NCI-H524 (cell line): Measurements from ENCODE around the gene BCAS3.

Experiments
- DNase-seq, 2 experiments: peaks; one replicate each; lab custom pipeline; 2025; lab: John Stamatoyannopoulos, UW

BCAS3 gene

GRCh38 chr17:61157246-61157886, 479.7 kb downstream of the BCAS3 start:
- DNase-seq, result peak in 1 of 2 experiments; percentile 64

- no peak for DNase-seq
Observed at GRCh38 chr17:61158376-61158775, 480.7 kb downstream of the BCAS3 start.

- no peak for DNase-seq
Observed at GRCh38 chr17:61159221-61159814, 481.7 kb downstream of the BCAS3 start.

GRCh38 chr17:61160204-61160603, 482.6 kb downstream of the BCAS3 start:
- DNase-seq, result no peak

GRCh38 chr17:61160789-61161445, 483.3 kb downstream of the BCAS3 start:
- DNase-seq, result no peak

GRCh38 chr17:61161615-61162134, 484.0 kb downstream of the BCAS3 start:
- DNase-seq, result no peak

- DNase-seq, result no peak
Observed at GRCh38 chr17:61164517-61164916, 486.9 kb downstream of the BCAS3 start.

GRCh38 chr17:61167075-61167474, 489.4 kb downstream of the BCAS3 start:
- DNase-seq, result no peak

- DNase-seq, result no peak
Observed at GRCh38 chr17:61168506-61168905, 490.9 kb downstream of the BCAS3 start.

- no peak for DNase-seq
Observed at GRCh38 chr17:61174310-61174709, 496.7 kb downstream of the BCAS3 start.

- DNase-seq, result no peak
Observed at GRCh38 chr17:61175298-61176142, 497.9 kb downstream of the BCAS3 start.

- DNase-seq, result no peak
Observed at GRCh38 chr17:61177351-61177750, 499.7 kb downstream of the BCAS3 start.

- DNase-seq, result no peak
Observed at GRCh38 chr17:61178284-61178683, 500.6 kb downstream of the BCAS3 start.

GRCh38 chr17:61179380-61179806, 501.7 kb downstream of the BCAS3 start:
- DNase-seq, result peak; percentile 90 to 93

- no peak for DNase-seq
Observed at GRCh38 chr17:61183793-61184192, 506.1 kb downstream of the BCAS3 start.

GRCh38 chr17:61185385-61185784, 507.7 kb downstream of the BCAS3 start:
- no peak for DNase-seq

GRCh38 chr17:61187038-61187437, 509.4 kb downstream of the BCAS3 start:
- no peak for DNase-seq

- no peak for DNase-seq
Observed at GRCh38 chr17:61188081-61188480, 510.4 kb downstream of the BCAS3 start.

GRCh38 chr17:61189968-61190367, 512.3 kb downstream of the BCAS3 start:
- DNase-seq, result no peak

- DNase-seq, result no peak
Observed at GRCh38 chr17:61196302-61196704, 518.7 kb downstream of the BCAS3 start.

- DNase-seq, result no peak
Observed at GRCh38 chr17:61196799-61197198, 519.1 kb downstream of the BCAS3 start.
